GM19035 (cell line): ENCODE measurements around the gene DNAH8.

Experiments used
- ATAC-seq: cut with Tn5 transposase; IDR thresholded peaks from one replicate; pipeline ENCODE4 v1.9.1; 2021; ENCODE audit not compliant: unreplicated experiment

Gene DNAH8

GRCh38 chr6:38738261-38738660 lies 23.1 kb downstream of the DNAH8 start:
- no peak for ATAC-seq

GRCh38 chr6:38739532-38739931 lies 24.4 kb downstream of the DNAH8 start:
- ATAC-seq: no peak

- ATAC-seq: no peak
Measured at GRCh38 chr6:38749473-38749872, 34.4 kb downstream of the DNAH8 start.

- ATAC-seq: no peak
Measured at GRCh38 chr6:38750968-38751615, 36.0 kb downstream of the DNAH8 start.

GRCh38 chr6:38753707-38754106 lies 38.6 kb downstream of the DNAH8 start:
- ATAC-seq: no peak

- no peak for ATAC-seq
Measured at GRCh38 chr6:38755207-38755606, 40.1 kb downstream of the DNAH8 start.

GRCh38 chr6:38755874-38756273 lies 40.8 kb downstream of the DNAH8 start:
- ATAC-seq: no peak

- no peak for ATAC-seq
Measured at GRCh38 chr6:38760097-38760496, 45.0 kb downstream of the DNAH8 start.

- no peak for ATAC-seq
Measured at GRCh38 chr6:38762848-38763247, 47.7 kb downstream of the DNAH8 start.

GRCh38 chr6:38767560-38767959 lies 52.4 kb downstream of the DNAH8 start:
- no peak for ATAC-seq

- ATAC-seq: no peak
Measured at GRCh38 chr6:38773338-38773737, 58.2 kb downstream of the DNAH8 start.

- no peak for ATAC-seq
Measured at GRCh38 chr6:38774929-38775707, 60.0 kb downstream of the DNAH8 start.

- peak; percentile 80 for ATAC-seq
Measured at GRCh38 chr6:38775870-38776269, 60.8 kb downstream of the DNAH8 start.

GRCh38 chr6:38776515-38776914 lies 61.4 kb downstream of the DNAH8 start:
- no peak for ATAC-seq

GRCh38 chr6:38779310-38780062 lies 64.4 kb downstream of the DNAH8 start:
- no peak for ATAC-seq

GRCh38 chr6:38782616-38783015 lies 67.5 kb downstream of the DNAH8 start:
- ATAC-seq: no peak

- ATAC-seq: no peak
Measured at GRCh38 chr6:38783443-38784228, 68.5 kb downstream of the DNAH8 start.

GRCh38 chr6:38784506-38785235 lies 69.6 kb downstream of the DNAH8 start:
- ATAC-seq: no peak

GRCh38 chr6:38786486-38786885 lies 71.4 kb downstream of the DNAH8 start:
- no peak for ATAC-seq

- no peak for ATAC-seq
Measured at GRCh38 chr6:38789256-38789655, 74.1 kb downstream of the DNAH8 start.
